GM19099 (cell line): ENCODE measurements around the gene DNPH1.

Experiments used
- POLR2A ChIP-seq: IDR thresholded peaks from 3 replicates; pipeline ENCODE4 v1.6.1; 2011; ENCODE audit warnings: low read depth; ENCODE audit not compliant: insufficient read length; ENCODE audit errors: extremely low read depth

DNPH1 gene

DNA sequence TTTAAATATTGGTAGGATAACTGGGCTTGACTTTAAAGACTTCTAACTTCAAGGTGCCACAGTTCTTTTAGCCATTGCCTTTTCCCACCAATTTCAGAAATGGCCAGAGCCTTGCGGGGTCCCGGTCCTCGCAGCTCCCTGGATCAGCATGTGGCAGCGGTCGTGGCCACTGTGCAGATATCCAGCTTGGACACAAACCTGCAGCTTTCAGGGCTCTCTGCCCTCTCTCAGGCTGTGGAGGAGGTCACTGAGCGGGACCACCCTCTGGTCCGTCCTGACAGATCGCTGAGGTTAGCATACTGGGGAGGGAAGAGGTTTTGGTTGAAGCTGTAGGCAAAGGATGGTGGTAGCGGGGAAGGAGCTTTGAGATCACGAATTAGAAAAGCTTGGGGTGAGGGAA is 40.9 kb downstream of the DNPH1 start:
- no peak for TF ChIP-seq POLR2A

- TF ChIP-seq POLR2A: no peak
Measured at GRCh38 chr6:43187821-43188220, 41.5 kb downstream of the DNPH1 start.

- no peak for TF ChIP-seq POLR2A
Measured at GRCh38 chr6:43186706-43187105, 42.6 kb downstream of the DNPH1 start.

DNA sequence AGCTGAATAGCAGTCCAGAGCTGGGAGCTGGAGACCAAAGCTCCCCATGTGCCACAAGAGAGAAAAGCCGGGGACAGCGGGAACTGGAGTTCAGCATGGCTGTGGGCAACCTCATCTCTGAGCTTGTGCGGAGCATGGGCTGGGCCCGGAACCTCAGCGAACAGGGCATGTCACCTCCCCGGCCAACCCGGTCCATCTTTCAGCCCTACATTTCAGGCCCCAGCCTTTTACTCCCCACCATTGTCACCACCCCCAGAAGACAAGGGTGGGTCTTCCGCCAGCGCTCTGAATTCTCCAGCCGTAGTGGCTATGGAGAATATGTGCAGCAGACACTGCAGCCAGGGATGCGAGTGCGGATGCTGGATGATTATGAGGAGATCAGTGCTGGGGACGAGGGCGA is 43.3 kb downstream of the DNPH1 start:
- no peak for TF ChIP-seq POLR2A

DNA sequence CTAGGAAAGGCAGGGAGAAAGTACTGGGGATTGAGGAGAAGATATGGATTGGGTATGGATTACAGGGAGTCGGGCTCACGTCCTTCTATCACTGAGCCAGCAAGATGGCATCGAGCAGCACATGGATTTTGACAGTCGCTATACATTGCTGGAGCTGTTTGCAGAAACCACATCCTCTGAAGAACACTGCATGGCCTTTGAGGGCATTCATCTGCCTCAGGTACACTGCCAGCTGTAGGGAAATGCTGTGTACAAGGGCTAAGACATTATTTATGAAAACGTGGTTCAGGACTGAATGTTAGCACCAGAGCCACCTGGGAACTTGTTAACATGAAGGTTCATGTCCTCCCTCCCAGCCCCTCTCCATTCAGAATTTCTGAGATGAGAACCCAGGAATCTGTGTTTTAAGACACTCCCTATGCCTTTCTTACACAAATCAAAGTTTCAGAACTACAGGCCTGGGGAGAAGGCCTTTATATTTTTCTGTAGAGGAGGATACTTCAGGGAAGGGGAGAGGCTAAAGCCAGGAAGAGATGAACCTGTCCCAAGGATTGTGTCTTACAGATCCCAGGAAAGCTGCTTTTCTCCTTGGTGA is 43.8 kb downstream of the DNPH1 start:
- TF ChIP-seq POLR2A: no peak

- no peak for TF ChIP-seq POLR2A
Measured at GRCh38 chr6:43184268-43184985, 44.9 kb downstream of the DNPH1 start.

GRCh38 chr6:43183441-43183840 is 45.8 kb downstream of the DNPH1 start:
- TF ChIP-seq POLR2A: no peak

GRCh38 chr6:43181942-43182860 is 47.1 kb downstream of the DNPH1 start, which contains the start of gene CUL9:
TSS of gene CUL9 (plus strand) at chr6:43182196. CDS start at chr6:43184311, 2,115 bp downstream.
- peak; percentile 90 for TF ChIP-seq POLR2A

GRCh38 chr6:43181621-43181941 is 47.7 kb downstream of the DNPH1 start:
- TF ChIP-seq POLR2A: no peak

- no peak for TF ChIP-seq POLR2A
Measured at GRCh38 chr6:43180985-43181384, 48.3 kb downstream of the DNPH1 start.

DNA sequence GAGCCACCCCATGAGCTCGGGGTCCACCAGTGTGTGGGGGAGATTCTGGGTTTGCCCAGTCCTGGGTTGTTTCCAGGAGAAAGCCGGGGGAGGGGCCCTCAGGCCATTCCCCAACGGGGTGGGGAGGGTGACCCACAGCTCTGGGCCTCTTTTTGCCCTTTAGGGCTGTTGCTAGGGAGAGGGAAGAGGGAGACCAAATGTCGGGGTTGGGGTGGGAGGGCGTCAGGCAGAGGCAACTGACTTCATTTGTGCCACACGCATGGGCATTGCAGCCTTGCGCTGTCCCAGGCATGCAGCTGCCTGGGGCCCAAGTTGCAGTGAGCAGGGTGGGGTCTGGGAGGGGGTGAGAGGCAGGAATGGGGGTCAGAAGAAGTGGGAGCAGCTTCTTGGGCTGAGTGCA is 49.2 kb downstream of the DNPH1 start:
- TF ChIP-seq POLR2A: no peak

DNA sequence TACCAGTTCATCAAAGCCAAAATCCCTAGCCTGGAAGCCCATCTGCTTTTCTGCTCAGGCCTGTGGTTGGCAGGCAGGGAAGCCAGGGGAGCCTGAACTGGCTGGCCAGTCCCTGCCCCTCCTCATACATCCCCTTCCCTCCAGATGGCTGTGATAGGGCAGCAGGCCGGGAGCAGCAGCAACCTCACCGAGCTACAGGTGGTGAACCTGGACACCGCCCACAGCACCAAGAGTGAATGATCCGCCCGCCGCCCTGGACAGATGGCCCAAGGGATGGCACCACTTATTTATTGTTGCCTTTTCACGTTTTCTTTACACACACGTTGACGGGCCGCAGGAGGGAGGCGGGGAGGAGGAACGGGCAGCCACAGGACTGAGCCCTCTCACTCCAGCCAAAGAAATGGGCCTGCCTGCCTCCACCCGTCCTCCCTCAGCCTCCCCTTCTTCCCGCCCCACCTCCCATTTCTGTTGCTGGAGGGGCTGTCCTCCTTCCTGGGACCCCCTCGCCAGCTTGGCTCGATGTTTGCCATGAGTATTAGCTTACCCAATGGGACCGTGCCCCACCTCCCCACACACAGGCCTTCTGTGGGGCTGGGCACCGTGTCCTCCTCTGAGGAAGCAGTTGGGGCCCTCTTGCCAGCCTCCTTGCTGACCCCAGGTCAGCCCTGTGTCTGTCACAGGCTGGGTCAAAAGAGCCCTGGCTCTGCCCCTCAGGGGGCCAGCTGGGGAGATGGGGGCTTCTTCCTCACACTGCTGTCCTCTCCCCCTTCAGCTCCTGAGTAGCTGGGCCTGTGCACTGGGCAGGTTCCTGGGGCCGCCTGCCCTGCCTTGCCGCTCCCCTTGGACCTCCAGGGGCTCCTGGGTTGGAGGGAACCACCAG is 50.1 kb downstream of the DNPH1 start:
- no peak for TF ChIP-seq POLR2A

GRCh38 chr6:43178150-43178549 is 51.1 kb downstream of the DNPH1 start:
- TF ChIP-seq POLR2A: no peak

DNA sequence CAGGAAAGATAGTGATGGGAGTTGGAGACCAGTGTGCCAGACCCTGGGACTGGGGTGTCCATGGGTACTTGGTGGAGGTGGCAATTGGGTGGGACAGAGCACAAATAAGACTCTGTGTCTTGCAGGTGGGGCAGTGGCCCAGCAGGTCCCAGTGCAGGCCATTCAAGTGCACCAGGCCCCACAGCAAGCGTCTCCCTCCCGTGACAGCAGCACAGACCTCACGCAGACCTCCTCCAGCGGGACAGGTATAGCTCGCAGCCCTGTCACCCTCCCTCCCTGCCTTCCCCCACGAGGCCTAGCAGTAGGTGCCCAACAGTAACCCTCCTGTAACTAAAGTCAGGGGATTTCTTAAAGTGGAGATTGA is 52.9 kb downstream of the DNPH1 start:
- no peak for TF ChIP-seq POLR2A
